ENCODE results near the gene BTBD17. TPM values are rescaled to one million over a fixed set of nuclear protein-coding genes. Genes with fewer than 3 reads are reported as not detected.

The BTBD17 gene
- total and polyA plus RNA-seq, 12 donors, result not detected

GRCh38 chr17:74362069-74362405, 369 bp upstream of the BTBD17 start:
- H3K27ac ChIP-seq, result no peak overlapping the region
- peaks cover 0 to 16% (median 6%) of the 10 kb centered on the region in 9 donors for H3K4me1 ChIP-seq
- no peaks in the 10 kb centered on the region for H3K36me3 ChIP-seq
- H3K4me3 ChIP-seq, result no peak overlapping the region
- TF ChIP-seq CTCF (IDR thresholded peaks at IDR 0.05), result no peak
- no peak for ATAC-seq
- H3K9me3 ChIP-seq, result no peaks in the 10 kb centered on the region
- no peak for DNase-seq
- intact Hi-C loops (cut with DNase I), result loop anchor here in 7 of 10 donors (2.0 to 5.0 kb wide), 5 partner anchors 59 to 160 kb away; partner anchors contain the start of genes TTYH2 (in 4 of the 7) and RPL38 (in 1 of the 7)
- H3K27me3 ChIP-seq, result peaks cover 9 to 60% (median 55%) of the 10 kb centered on the region in 7 donors
- 10 to 11% methylated on average over 9 of the region's 9 CpGs for WGBS, 2 donors

GRCh38 chr17:74360899-74361229, 804 bp downstream of the BTBD17 start:
- intact Hi-C loops (cut with DNase I), result loop anchor here in 9 of 10 donors (1.0 to 5.0 kb wide), 8 partner anchors 54 to 159 kb away; partner anchors contain the start of genes TTYH2 (in 4 of the 9) and RPL38 (in 1 of the 9)
- DNase-seq (no peak), ATAC-seq (no peak)
- TF ChIP-seq CTCF (IDR thresholded peaks at IDR 0.05), result no peak
- H3K9me3 ChIP-seq, result no peaks in the 10 kb centered on the region
- H3K27ac ChIP-seq, result no peak overlapping the region
- no peak overlapping the region for H3K4me3 ChIP-seq
- whole genome bisulfite sequencing, 2 donors, result 42 to 47% methylated on average over 7 of the region's 7 CpGs
- H3K27me3 ChIP-seq, result peaks cover 9 to 71% (median 67%) of the 10 kb centered on the region in 7 donors
- H3K4me1 ChIP-seq, result peaks cover 0 to 18% (median 9%) of the 10 kb centered on the region in 9 donors
- H3K36me3 ChIP-seq, result no peaks in the 10 kb centered on the region

GRCh38 chr17:74359916-74360315, 1.8 kb downstream of the BTBD17 start:
- no peak overlapping the region for H3K4me3 ChIP-seq
- no peaks in the 10 kb centered on the region for H3K36me3 ChIP-seq
- WGBS, 2 donors, result 93 to 94% methylated on average over 22 of the region's 22 CpGs
- DNase-seq (no peak), ATAC-seq (no peak)
- H3K4me1 ChIP-seq, result peaks cover 0 to 18% (median 9%) of the 10 kb centered on the region in 9 donors
- no peaks in the 10 kb centered on the region for H3K9me3 ChIP-seq
- intact Hi-C loops (cut with DNase I), result loop anchor here (2.0 to 10.0 kb wide), 8 partner anchors 53 to 158 kb away; partner anchors contain the start of genes TTYH2 (in 7 of the 10) and RPL38 (in 1 of the 10)
- peaks cover 9 to 81% (median 76%) of the 10 kb centered on the region in 7 donors for H3K27me3 ChIP-seq
- TF ChIP-seq CTCF (IDR thresholded peaks at IDR 0.05), result no peak
- H3K27ac ChIP-seq, result no peak overlapping the region

- no peak for TF ChIP-seq CTCF (IDR thresholded peaks at IDR 0.05)
- WGBS, 2 donors, result 66 to 73% methylated on average over 9 of the region's 9 CpGs
- H3K36me3 ChIP-seq, result no peaks in the 10 kb centered on the region
- no peaks in the 10 kb centered on the region for H3K9me3 ChIP-seq
- DNase-seq, result no peak
- H3K4me1 ChIP-seq, result peaks cover 0 to 18% (median 10%) of the 10 kb centered on the region in 9 donors
- no peak overlapping the region for H3K4me3 ChIP-seq
- ATAC-seq, result no peak
- peaks cover 9 to 93% (median 88%) of the 10 kb centered on the region in 7 donors for H3K27me3 ChIP-seq
- intact Hi-C loops (cut with DNase I), result loop anchor here in 4 of 10 donors (5.0 to 10.0 kb wide), 3 partner anchors 56 to 146 kb away; partner anchors contain the start of gene TTYH2 (in 3 of the 4)
- H3K27ac ChIP-seq, result no peak overlapping the region
These were observed 3.0 kb downstream of the BTBD17 start for GRCh38 chr17:74358697-74359096.

All from heart right ventricle (tissue), 16 donors.